Measurements from ENCODE around the gene MYRIP.

GRCh38 chr3:40258064-40258463 lies 448.7 kb downstream of the MYRIP start:
- TF ChIP-seq CTCF (IDR thresholded peaks at IDR 0.05) (no peak), POLR2A (IDR thresholded peaks at IDR 0.05) (no peak)
